Right lobe of liver (tissue), 6 donors: ENCODE data around the gene UGT3A2. TPM values are rescaled to one million over a fixed set of nuclear protein-coding genes. Genes with fewer than 3 reads are reported as not detected.

Experiments
- ATAC-seq, 4 donors: fragments of 200-7000 bp; cut with Tn5 transposase; one replicate each; pipeline ENCODE4 v1.9.1; 2020; ENCODE audit warnings: mild to moderate bottlenecking in 4 of 4, moderate library complexity in 4 of 4
- DNase-seq, 3 donors: peaks; one replicate each; pipeline ENCODE4 v3.0.0-alpha.2; 2020
- H3K27ac ChIP-seq, 3 donors: fragments of 200-600 bp; one replicate each; pipeline ENCODE4 v1.8.0; 2022
- H3K27me3 ChIP-seq, 2 donors: fragments of 200-600 bp; one replicate each; pipeline ENCODE4 v1.8.0; 2022
- H3K36me3 ChIP-seq, 4 donors: fragments of 200-600 bp; sonication (generic) in 1 of 4; one replicate each; pipeline versions ENCODE4 v1.5.1 to v1.8.0; 2017 to 2022; ENCODE audit warnings: control low read depth in 1 of 4
- H3K4me1 ChIP-seq, 4 donors: fragments of 200-600 bp; sonication (generic) in 1 of 4; one replicate each; pipeline versions ENCODE4 v1.5.1 to v1.8.0; 2017 to 2022; ENCODE audit warnings: control low read depth in 1 of 4
- H3K4me3 ChIP-seq, 3 donors: fragments of 200-600 bp; one replicate each; pipeline ENCODE4 v1.8.0; 2022
- H3K9me3 ChIP-seq, 4 donors: fragments of 200-600 bp; sonication (generic) in 1 of 4; one replicate each; pipeline versions ENCODE4 v1.5.1 to v1.8.0; 2017 to 2022; ENCODE audit warnings: control low read depth in 1 of 4
- POLR2A ChIP-seq: fragments of 450-650 bp; IDR thresholded peaks from one replicate; pipeline ENCODE4 v1.6.1; 2017; ENCODE audit warnings: antibody characterized with exemption, mild to moderate bottlenecking
- WGBS: methylation state at CpG from one replicate; pipeline ENCODE4 v1.1.6; 2018; ENCODE audit warnings: low coverage, low lambda C conversion rate; ENCODE audit not compliant: insufficient coverage; ENCODE audit errors: missing lambda C conversion rate; 5-methylcytosine and 5-hydroxymethylcytosine counted together
- intact Hi-C, 2 donors: fragments of 100-400 bp; cut with DNase I; formaldehyde crosslinking; loops; one replicate each; pipeline versions ENCODE4 v1.11.2 to v1.14.1; 2022
- long read RNA-seq: library from polyadenylated mRNA; unstranded; transcript quantifications from one replicate; pipeline ENCODE4 v2.0.0, GENCODE V29; 2019
- total RNA-seq, 6 experiments: library from RNA; depleted of rRNA in 2 of 6; stranded (reverse); fragments of >200 nt in 2 of 6; fragmentation: NEBNext Ultra II Directional in 3 of 6; extraction: Animal tissue kit (Norgen Biotek cat#: 25700) in 3 of 6; gene quantifications; one replicate each; pipeline versions ENCODE4 v1.1.0 to v1.2.4, GENCODE V29; 2016 to 2023
- TF ChIP-seq, protein P1 (sequence below), 4 donors: fragments of 200-600 bp in 3 of 4; fragments of 450-650 bp in 1 of 4; IDR thresholded peaks; one replicate each; pipeline versions ENCODE4 v1.5.1 to v1.8.0; 2016 to 2022; ENCODE audit warnings: antibody characterized with exemption in 4 of 4, mild to moderate bottlenecking in 2 of 4
- donor health status: DM: no; HTN: yes; CAD: no.
- donor health status: DM: no; HTN: no; CAD: no.
- donor health status: DM: no; HTN: no; CAD: no.
- donor health status: DM: no; HTN: yes; CAD: no.
- donor health status: DM: no; HTN: yes; CAD: no.

UGT3A2 gene, protein sequence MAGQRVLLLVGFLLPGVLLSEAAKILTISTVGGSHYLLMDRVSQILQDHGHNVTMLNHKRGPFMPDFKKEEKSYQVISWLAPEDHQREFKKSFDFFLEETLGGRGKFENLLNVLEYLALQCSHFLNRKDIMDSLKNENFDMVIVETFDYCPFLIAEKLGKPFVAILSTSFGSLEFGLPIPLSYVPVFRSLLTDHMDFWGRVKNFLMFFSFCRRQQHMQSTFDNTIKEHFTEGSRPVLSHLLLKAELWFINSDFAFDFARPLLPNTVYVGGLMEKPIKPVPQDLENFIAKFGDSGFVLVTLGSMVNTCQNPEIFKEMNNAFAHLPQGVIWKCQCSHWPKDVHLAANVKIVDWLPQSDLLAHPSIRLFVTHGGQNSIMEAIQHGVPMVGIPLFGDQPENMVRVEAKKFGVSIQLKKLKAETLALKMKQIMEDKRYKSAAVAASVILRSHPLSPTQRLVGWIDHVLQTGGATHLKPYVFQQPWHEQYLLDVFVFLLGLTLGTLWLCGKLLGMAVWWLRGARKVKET
- total RNA-seq, result 1 to 10 TPM in 1 of 6 experiments, under 1 TPM in 1, not detected in 4; 0.43 to 1.0 TPM
- long read RNA-seq, result 0 reads

DNA sequence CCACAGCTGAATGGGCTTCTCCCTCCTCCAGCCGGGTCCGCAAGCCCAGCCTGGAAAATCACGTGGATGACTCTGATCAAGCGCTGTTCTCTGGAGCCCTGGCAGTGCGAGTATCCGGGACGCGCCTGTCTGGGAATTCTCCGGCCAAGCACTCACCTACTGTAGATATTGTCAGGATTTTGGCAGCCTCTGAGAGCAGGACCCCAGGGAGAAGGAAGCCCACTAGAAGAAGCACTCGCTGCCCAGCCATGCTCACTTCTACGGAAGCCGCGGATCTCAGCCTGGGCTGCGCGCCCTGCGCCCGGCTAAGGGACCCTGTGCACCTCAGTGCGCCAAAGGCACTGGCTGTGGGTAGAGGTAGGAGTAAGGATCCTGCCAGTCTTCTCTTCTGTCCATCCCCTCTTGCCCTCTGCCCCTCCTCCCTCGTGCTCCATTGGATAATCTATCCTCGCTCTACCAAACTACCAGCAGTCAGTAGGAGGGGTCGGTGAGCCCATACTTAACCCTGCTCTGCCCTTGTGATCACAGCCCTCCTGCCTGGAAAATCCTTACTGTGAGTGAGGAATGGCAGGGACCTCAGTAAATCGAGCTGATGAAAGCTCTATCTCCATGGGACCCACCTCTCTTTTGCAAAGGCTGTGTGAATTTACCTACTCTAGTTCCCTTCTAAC lies at the start of gene UGT3A2:
Gene UGT3A2 (minus strand): TSS at position 343 of the 671 bp plus-strand sequence. CDS start 93 bp downstream, at position 250.
- Histone ChIP-seq H3K36me3 (no peaks in the 10 kb centered on the region), H3K4me3 (no peak within 1 kb of the TSS), H3K27me3 (no peaks in the 10 kb centered on the region), H3K9me3 (no peaks in the 10 kb centered on the region), H3K4me1 (no peaks in the 10 kb centered on the region), H3K27ac (no peak within 1 kb of the TSS)
- intact Hi-C loops, result no loop called here
- peak; percentile 9 to 42 (median 25) for ATAC-seq
- no peak for DNase-seq
- WGBS, result 6% methylated on average over 12 of the region's 22 CpGs
- no peak for TF ChIP-seq POLR2A
- TF ChIP-seq, protein P1, sequence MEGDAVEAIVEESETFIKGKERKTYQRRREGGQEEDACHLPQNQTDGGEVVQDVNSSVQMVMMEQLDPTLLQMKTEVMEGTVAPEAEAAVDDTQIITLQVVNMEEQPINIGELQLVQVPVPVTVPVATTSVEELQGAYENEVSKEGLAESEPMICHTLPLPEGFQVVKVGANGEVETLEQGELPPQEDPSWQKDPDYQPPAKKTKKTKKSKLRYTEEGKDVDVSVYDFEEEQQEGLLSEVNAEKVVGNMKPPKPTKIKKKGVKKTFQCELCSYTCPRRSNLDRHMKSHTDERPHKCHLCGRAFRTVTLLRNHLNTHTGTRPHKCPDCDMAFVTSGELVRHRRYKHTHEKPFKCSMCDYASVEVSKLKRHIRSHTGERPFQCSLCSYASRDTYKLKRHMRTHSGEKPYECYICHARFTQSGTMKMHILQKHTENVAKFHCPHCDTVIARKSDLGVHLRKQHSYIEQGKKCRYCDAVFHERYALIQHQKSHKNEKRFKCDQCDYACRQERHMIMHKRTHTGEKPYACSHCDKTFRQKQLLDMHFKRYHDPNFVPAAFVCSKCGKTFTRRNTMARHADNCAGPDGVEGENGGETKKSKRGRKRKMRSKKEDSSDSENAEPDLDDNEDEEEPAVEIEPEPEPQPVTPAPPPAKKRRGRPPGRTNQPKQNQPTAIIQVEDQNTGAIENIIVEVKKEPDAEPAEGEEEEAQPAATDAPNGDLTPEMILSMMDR (IDR thresholded peaks at IDR 0.05), result no peak

DNA sequence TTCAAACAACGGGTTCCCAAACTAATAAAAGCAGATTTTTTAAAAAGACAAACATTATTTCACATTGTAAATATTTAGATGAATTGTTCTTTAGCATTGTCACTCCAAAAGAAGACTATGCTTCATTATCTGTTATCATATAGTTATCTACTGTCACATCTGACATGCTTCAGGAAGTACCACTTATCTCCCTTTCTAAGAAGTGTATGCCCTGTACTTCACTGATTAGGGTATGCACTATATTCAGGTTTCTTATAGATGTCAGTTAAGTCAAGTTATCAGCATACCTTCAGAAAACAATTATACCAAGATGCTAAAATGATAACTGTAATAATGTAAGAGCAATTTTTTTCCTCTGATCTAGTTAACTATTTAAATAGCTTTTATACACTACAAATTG lies 44.6 kb upstream of the UGT3A2 start:
- H3K9me3 ChIP-seq, result no peaks in the 10 kb centered on the region
- no peak overlapping the region for H3K27ac ChIP-seq
- peaks cover 0 to 40% (median 9%) of the 10 kb centered on the region in 4 donors for H3K36me3 ChIP-seq
- no peaks in the 10 kb centered on the region for H3K27me3 ChIP-seq
- ATAC-seq (no peak), DNase-seq (no peak)
- H3K4me3 ChIP-seq, result no peak overlapping the region
- TF ChIP-seq, protein P1 (IDR thresholded peaks at IDR 0.05), result no peak
- TF ChIP-seq POLR2A, result no peak
- H3K4me1 ChIP-seq, result no peaks in the 10 kb centered on the region
- intact Hi-C loops, result no loop called here
- WGBS, result 100% methylated on average over 1 of the region's 1 CpG

DNA sequence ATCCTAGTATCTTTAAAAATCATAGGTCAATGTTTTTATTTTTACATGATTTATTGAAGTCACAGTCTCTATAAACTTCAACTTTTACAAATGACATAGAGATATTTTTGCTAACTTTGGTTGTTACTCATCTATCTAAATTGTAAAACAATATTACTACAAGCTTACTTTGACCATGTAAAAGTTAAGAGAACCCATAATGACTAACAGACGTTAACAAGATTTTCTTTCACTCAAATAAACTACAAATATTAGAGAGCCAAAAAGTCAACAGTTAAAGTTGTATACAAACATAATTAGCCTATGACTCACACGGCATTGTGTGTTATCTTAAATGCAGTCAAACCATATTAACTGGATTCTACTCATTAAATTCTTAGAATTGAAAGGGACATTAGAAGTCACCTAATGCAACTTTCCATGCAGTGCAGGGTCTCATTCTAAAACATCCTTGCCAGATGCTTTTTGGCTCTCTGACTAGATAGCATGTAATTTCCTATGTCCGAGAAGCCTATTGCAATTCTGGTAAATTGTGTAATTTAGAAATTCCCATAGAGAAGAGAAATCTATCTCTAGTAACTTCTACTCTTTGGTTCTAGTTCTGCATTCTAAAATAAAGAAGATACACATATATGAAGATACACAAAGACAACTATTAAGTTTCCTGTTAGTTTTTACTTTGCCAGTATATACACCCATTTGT lies 42.2 kb upstream of the UGT3A2 start:
- Histone ChIP-seq H3K36me3 (peaks cover 0 to 30% (median 4%) of the 10 kb centered on the region in 4 donors), H3K9me3 (no peaks in the 10 kb centered on the region), H3K4me3 (no peak overlapping the region), H3K4me1 (no peaks in the 10 kb centered on the region), H3K27me3 (no peaks in the 10 kb centered on the region), H3K27ac (no peak overlapping the region)
- peak in 1 of 4 donors; percentile 17 for ATAC-seq
- DNase-seq, result no peak
- TF ChIP-seq, protein P1 (IDR thresholded peaks at IDR 0.05), result no peak
- TF ChIP-seq POLR2A, result no peak
- intact Hi-C loops, result no loop called here
- 76% methylated on average over 3 of the region's 3 CpGs for WGBS

DNA sequence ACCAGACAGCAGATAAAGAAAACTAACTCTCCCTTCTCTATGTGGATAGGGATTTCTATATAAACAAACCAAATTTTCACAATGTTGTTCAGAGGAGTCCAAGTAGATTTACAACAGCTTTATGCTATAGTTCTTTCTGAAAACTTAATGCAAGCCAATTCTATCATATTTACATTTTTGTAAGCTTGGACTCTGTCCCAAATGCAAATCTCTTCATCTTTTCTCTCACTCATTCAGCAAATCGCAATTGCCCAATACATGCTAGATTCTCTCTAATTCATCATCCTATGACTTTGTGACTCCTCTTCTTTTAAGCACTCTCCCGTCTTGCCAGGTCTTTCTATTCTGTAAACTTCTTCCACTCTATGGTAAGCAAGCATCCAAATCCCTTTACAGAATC lies 39.1 kb upstream of the UGT3A2 start:
- no peaks in the 10 kb centered on the region for H3K27me3 ChIP-seq
- WGBS, result 90% methylated on average over 2 of the region's 2 CpGs
- no peak for ATAC-seq
- peaks cover 0 to 24% (median 4%) of the 10 kb centered on the region in 4 donors for H3K36me3 ChIP-seq
- no peak overlapping the region for H3K4me3 ChIP-seq
- H3K9me3 ChIP-seq, result no peaks in the 10 kb centered on the region
- H3K27ac ChIP-seq, result no peak overlapping the region
- H3K4me1 ChIP-seq, result no peaks in the 10 kb centered on the region
- intact Hi-C loops, result no loop called here
- DNase-seq, result no peak
- TF ChIP-seq, protein P1 (IDR thresholded peaks at IDR 0.05), result no peak
- TF ChIP-seq POLR2A, result no peak
